Heart left ventricle (tissue), 13 donors: ENCODE data around the gene SYNDIG1L.

Experiments used
- CTCF ChIP-seq, 12 donors: fragments of 200-600 bp; sonication (generic) in 4 of 12; IDR thresholded peaks; one replicate each; pipeline versions ENCODE4 v1.5.0 to v1.8.0; 2018 to 2022; ENCODE audit warnings: antibody characterized with exemption in 12 of 12, mild to moderate bottlenecking in 5 of 12
- POLR2A ChIP-seq, 2 donors: fragments of 450-650 bp; IDR thresholded peaks; one replicate each; pipeline ENCODE4 v1.6.1; 2017; ENCODE audit warnings: antibody characterized with exemption in 2 of 2, mild to moderate bottlenecking in 2 of 2, moderate library complexity in 2 of 2
- donor health status: ischemic (EF 13 %, LVEDD 7.1; RV severe dilation, severe dysfunction).
- donor health status: DM: no; HTN: yes; CAD: no.
- donor health status: DM: no; HTN: no; CAD: no.
- donor health status: ischemic (EF 25% LVEDD 6.9; RV normal size, moderate dysfunction).
- donor health status: ischemic (EF 25% LVEDD 5.7; RV mildly dilated, moderate dysfunction).
- donor health status: ischemic (EF 35%, LVEDD 5.7; RV mildly dilated, moderate dysfunction).
- donor health status: nonischemic (EF 11% LVEDD 7.7; RV severe dilation, severe dysfunction).
- donor health status: DM: yes; HTN: yes; CAD: no.
- donor health status: PGD.
- donor health status: ischemic (EF 29% LVEDD 5.4; RV normal size, mild dysfunction).
- donor health status: nonischemic (EF 23%, LVEDD 6.1; RV moderate dilation, normal function).

GRCh38 chr14:74362361-74362915 lies 63.6 kb downstream of the SYNDIG1L start:
- no peak for TF ChIP-seq POLR2A (IDR thresholded peaks at IDR 0.05)
- peak; percentile 89 to 96 (median 94) for TF ChIP-seq CTCF (IDR thresholded peaks at IDR 0.05)
